ENCODE results near the gene HECW1. TPM values are rescaled to one million over a fixed set of nuclear protein-coding genes. Genes with fewer than 3 reads are reported as not detected.

Gene HECW1
- total and polyA plus RNA-seq, 11 donors, result 0.23 TPM; not detected in 10

GRCh38 chr7:43117861-43118260 lies 5.4 kb downstream of the HECW1 start:
- intact Hi-C loops (cut with DNase I), result loop anchor here in 1 of 10 donors (10.0 kb wide), 1 partner anchor 173 kb away; no protein-coding TSS in a partner anchor
- ATAC-seq, result no peak
- Histone ChIP-seq H3K9me3 (no peaks in the 10 kb centered on the region), H3K27me3 (peaks cover 12 to 96% (median 61%) of the 10 kb centered on the region in 9 donors), H3K36me3 (no peaks in the 10 kb centered on the region), H3K27ac (no peak overlapping the region), H3K4me3 (no peak overlapping the region), H3K4me1 (peaks cover 0 to 14% (median 8%) of the 10 kb centered on the region in 12 donors)
- TF ChIP-seq POLR2A (IDR thresholded peaks at IDR 0.05) (no peak), CTCF (IDR thresholded peaks at IDR 0.05) (no peak)
- WGBS, 4 donors, result 74 to 87% (median 82%) methylated on average over 4 of the region's 4 CpGs
- DNase-seq, result no peak

- ATAC-seq (no peak), DNase-seq (no peak)
- Histone ChIP-seq H3K9me3 (no peaks in the 10 kb centered on the region), H3K4me3 (no peak overlapping the region), H3K36me3 (no peaks in the 10 kb centered on the region), H3K27me3 (peaks cover 12 to 96% (median 56%) of the 10 kb centered on the region in 9 donors), H3K4me1 (peaks cover 0 to 9% (median 5%) of the 10 kb centered on the region in 12 donors), H3K27ac (no peak overlapping the region)
- TF ChIP-seq POLR2A (IDR thresholded peaks at IDR 0.05), result no peak
- TF ChIP-seq CTCF (IDR thresholded peaks at IDR 0.05), result no peak
- intact Hi-C loops (cut with DNase I), result loop anchor here in 1 of 10 donors (10.0 kb wide), 1 partner anchor 174 kb away; no protein-coding TSS in a partner anchor
- 73 to 81% (median 79%) methylated on average over 4 of the region's 4 CpGs for WGBS, 4 donors
These were observed 5.9 kb downstream of the HECW1 start for GRCh38 chr7:43118313-43118712.

GRCh38 chr7:43119371-43120075 lies 7.1 kb downstream of the HECW1 start:
- 37 to 49% (median 42%) methylated on average over 12 of the region's 12 CpGs for WGBS, 4 donors
- ATAC-seq, result no peak
- H3K27ac ChIP-seq, result no peak overlapping the region
- H3K4me3 ChIP-seq, result no peak overlapping the region
- no peaks in the 10 kb centered on the region for H3K9me3 ChIP-seq
- no peak for DNase-seq
- TF ChIP-seq POLR2A (IDR thresholded peaks at IDR 0.05) (no peak), CTCF (IDR thresholded peaks at IDR 0.05) (no peak)
- intact Hi-C loops (cut with DNase I), result loop anchor here in 1 of 10 donors (10.0 kb wide), 1 partner anchor 175 kb away; no protein-coding TSS in a partner anchor
- peaks cover 3 to 84% (median 44%) of the 10 kb centered on the region in 9 donors for H3K27me3 ChIP-seq
- no peaks in the 10 kb centered on the region for H3K36me3 ChIP-seq
- H3K4me1 ChIP-seq, result no peaks in the 10 kb centered on the region

- no peaks in the 10 kb centered on the region for H3K4me1 ChIP-seq
- no peak overlapping the region for H3K4me3 ChIP-seq
- H3K9me3 ChIP-seq, result no peaks in the 10 kb centered on the region
- WGBS, 4 donors, result 81 to 87% (median 85%) methylated on average over 6 of the region's 6 CpGs
- intact Hi-C loops (cut with DNase I), result no loop called here
- TF ChIP-seq POLR2A (IDR thresholded peaks at IDR 0.05) (no peak), CTCF (IDR thresholded peaks at IDR 0.05) (no peak)
- ATAC-seq (no peak), DNase-seq (no peak)
- H3K27ac ChIP-seq, result no peak overlapping the region
- H3K36me3 ChIP-seq, result no peaks in the 10 kb centered on the region
- peaks cover 0 to 59% (median 23%) of the 10 kb centered on the region in 9 donors for H3K27me3 ChIP-seq
These were observed 9.5 kb downstream of the HECW1 start for GRCh38 chr7:43121973-43122372.

All from heart left ventricle (tissue), 16 donors.